GM21447 (cell line): ENCODE results near the gene SLC26A9.
"Not testable (repeated sequence)": the region's sequence is repeated elsewhere in the genome, so short reads cannot be mapped to it uniquely, and the experiment has no call there.

Experiments used
- ATAC-seq: cut with Tn5 transposase; IDR thresholded peaks from one replicate; pipeline ENCODE4 v1.9.1; 2021; ENCODE audit not compliant: unreplicated experiment

The SLC26A9 gene

GRCh38 chr1:205905095-205905494 lies 38.2 kb downstream of the SLC26A9 start:
- not testable (repeated sequence) for ATAC-seq

GRCh38 chr1:205896351-205896750 lies 46.9 kb downstream of the SLC26A9 start:
- no peak for ATAC-seq

- not testable (repeated sequence) for ATAC-seq
Measured at GRCh38 chr1:205894119-205894518, 49.1 kb downstream of the SLC26A9 start.

- not testable (repeated sequence) for ATAC-seq
Measured at GRCh38 chr1:205892175-205892574, 51.1 kb downstream of the SLC26A9 start.

GRCh38 chr1:205891481-205891880 lies 51.8 kb downstream of the SLC26A9 start:
- not testable (repeated sequence) for ATAC-seq

- not testable (repeated sequence) for ATAC-seq
Measured at GRCh38 chr1:205890631-205891030, 52.6 kb downstream of the SLC26A9 start.

- ATAC-seq: not testable (repeated sequence)
Measured at GRCh38 chr1:205889706-205890105, 53.5 kb downstream of the SLC26A9 start.

- ATAC-seq: not testable (repeated sequence)
Measured at GRCh38 chr1:205889006-205889405, 54.2 kb downstream of the SLC26A9 start.

GRCh38 chr1:205883792-205884191 lies 59.5 kb downstream of the SLC26A9 start:
- ATAC-seq: no peak

GRCh38 chr1:205880923-205881322 lies 62.3 kb downstream of the SLC26A9 start:
- ATAC-seq: no peak

GRCh38 chr1:205879974-205880373 lies 63.3 kb downstream of the SLC26A9 start:
- no peak for ATAC-seq

GRCh38 chr1:205878026-205878425 lies 65.2 kb downstream of the SLC26A9 start:
- no peak for ATAC-seq

- not testable (repeated sequence) for ATAC-seq
Measured at GRCh38 chr1:205873148-205873547, 70.1 kb downstream of the SLC26A9 start.

GRCh38 chr1:205870236-205870635 lies 73.0 kb downstream of the SLC26A9 start:
- ATAC-seq: no peak
